Measurements from ENCODE around the gene PEAK3. TPM values are rescaled to one million over a fixed set of nuclear protein-coding genes. Genes with fewer than 3 reads are reported as not detected.

PEAK3 gene
- total and polyA plus RNA-seq, 8 donors = 0.07 to 8.5 (median 0.16) TPM

- ATAC-seq (no peak), DNase-seq (peak in 1 of 4 donors; percentile 84)
- Histone ChIP-seq H3K4me3 (no peak overlapping the region), H3K36me3 (peaks cover 0 to 62% of the 10 kb centered on the region in 2 donors), H3K27ac (peak overlapping the region in 1 of 2 donors; percentile 53), H3K27me3 (no peaks in the 10 kb centered on the region), H3K9me3 (no peaks in the 10 kb centered on the region), H3K4me1 (peaks cover 35 to 72% of the 10 kb centered on the region in 2 donors)
- intact Hi-C loops (cut with DNase I) = loop anchor here in 1 of 2 donors (10.0 kb wide), 1 partner anchor 109 kb away; no protein-coding TSS in a partner anchor
- TF ChIP-seq CTCF (IDR thresholded peaks at IDR 0.05) = no peak
These were observed 6.2 kb downstream of the PEAK3 start for GRCh38 chr19:2275588-2276428.

DNA sequence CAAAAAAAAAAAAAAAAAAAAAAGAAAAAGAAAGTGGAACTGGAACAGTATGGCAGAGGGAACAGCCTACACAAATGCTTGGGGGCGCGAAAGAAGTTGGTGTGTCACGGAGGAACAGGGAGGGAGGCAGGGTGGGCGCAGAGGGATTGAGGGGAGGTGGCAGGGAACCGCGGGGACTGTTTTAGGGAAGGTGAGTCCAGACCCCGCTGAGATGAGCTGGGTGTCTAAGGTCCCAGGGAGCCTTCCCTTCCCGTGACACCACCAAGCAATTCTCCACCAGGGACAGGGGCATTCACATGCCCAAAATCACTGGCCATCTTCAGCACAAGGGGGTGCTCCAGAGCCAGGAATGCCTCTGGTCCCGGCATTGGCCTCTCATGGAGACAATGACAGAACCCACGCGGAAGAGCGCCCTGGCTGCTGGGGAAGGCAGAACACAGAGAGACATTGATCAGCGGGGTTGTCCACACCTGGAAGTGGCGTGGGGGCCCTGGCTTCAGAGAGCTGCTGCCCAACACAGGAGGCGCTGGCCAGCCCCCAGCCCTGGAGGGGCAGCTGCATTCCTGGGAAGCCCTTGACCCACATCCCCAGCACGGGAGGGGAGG lies 6.9 kb downstream of the PEAK3 start:
- intact Hi-C loops (cut with DNase I) = loop anchor here (5.0 to 10.0 kb wide), 2 partner anchors 38 to 110 kb away; partner anchors contain the start of genes PLEKHJ1 (in 2 of the 2) and SF3A2 (in 2 of the 2)
- peaks cover 35 to 66% of the 10 kb centered on the region in 2 donors for H3K4me1 ChIP-seq
- DNase-seq (peak in 2 of 4 donors; percentile 71 to 85), ATAC-seq (peak; percentile 51)
- H3K9me3 ChIP-seq = no peaks in the 10 kb centered on the region
- no peak overlapping the region for H3K4me3 ChIP-seq
- peaks cover 0 to 62% of the 10 kb centered on the region in 2 donors for H3K36me3 ChIP-seq
- TF ChIP-seq CTCF (IDR thresholded peaks at IDR 0.05) = peak; percentile 35 to 61
- H3K27ac ChIP-seq = peak overlapping the region in 1 of 2 donors; percentile 53
- H3K27me3 ChIP-seq = no peaks in the 10 kb centered on the region

GRCh38 chr19:2274185-2274711 lies 7.7 kb downstream of the PEAK3 start:
- Histone ChIP-seq H3K4me1 (peaks cover 35 to 65% of the 10 kb centered on the region in 2 donors), H3K4me3 (peak overlapping the region in 1 of 2 donors; percentile 99), H3K27ac (peak overlapping the region in 1 of 2 donors; percentile 77), H3K27me3 (no peaks in the 10 kb centered on the region), H3K36me3 (peaks cover 0 to 62% of the 10 kb centered on the region in 2 donors), H3K9me3 (no peaks in the 10 kb centered on the region)
- DNase-seq (no peak), ATAC-seq (no peak)
- no peak for TF ChIP-seq CTCF (IDR thresholded peaks at IDR 0.05)
- intact Hi-C loops (cut with DNase I) = loop anchor here (5.0 to 10.0 kb wide), 2 partner anchors 37 to 111 kb away; partner anchors contain the start of genes PLEKHJ1 (in 2 of the 2) and SF3A2 (in 2 of the 2)

GRCh38 chr19:2273356-2274184 lies 8.4 kb downstream of the PEAK3 start:
- Histone ChIP-seq H3K36me3 (peaks cover 0 to 57% of the 10 kb centered on the region in 2 donors), H3K4me1 (peaks cover 38 to 67% of the 10 kb centered on the region in 2 donors), H3K9me3 (no peaks in the 10 kb centered on the region), H3K4me3 (peak overlapping the region in 1 of 2 donors; percentile 99), H3K27me3 (no peaks in the 10 kb centered on the region), H3K27ac (peak overlapping the region; percentile 63 to 77)
- ATAC-seq (peak; percentile 19), DNase-seq (peak in 3 of 4 donors; percentile 70 to 94 (median 76))
- intact Hi-C loops (cut with DNase I) = loop anchor here (5.0 to 10.0 kb wide), 2 partner anchors 36 to 111 kb away; partner anchors contain the start of genes PLEKHJ1 (in 2 of the 2) and SF3A2 (in 2 of the 2)
- TF ChIP-seq CTCF (IDR thresholded peaks at IDR 0.05) = peak; percentile 96 to 97

Data from left lung (tissue), 10 donors.